Measurements from ENCODE around the gene AGPS. TPM values are rescaled to one million over a fixed set of nuclear protein-coding genes. Genes with fewer than 3 reads are reported as not detected.

The AGPS gene
- polyA plus RNA-seq, 2 donors: 3.7 to 6.4 TPM

- H3K36me3 ChIP-seq (ENCODE audit: control insufficient read depth in 2 of 2, insufficient read depth in 2 of 2, low read length in 1 of 2): no peaks in the 10 kb centered on the region
- H3K4me1 ChIP-seq (ENCODE audit: control insufficient read depth in 2 of 2, insufficient read depth in 2 of 2, low read length in 1 of 2): no peaks in the 10 kb centered on the region
- H3K27me3 ChIP-seq (ENCODE audit: control insufficient read depth in 1 of 2, insufficient read depth in 2 of 2, low read length in 2 of 2): no peaks in the 10 kb centered on the region
- H3K27ac ChIP-seq (ENCODE audit: low read depth in 2 of 2, low read length in 1 of 2): no peak overlapping the region
- no peak overlapping the region for H3K4me3 ChIP-seq (ENCODE audit: low read depth in 1 of 2, low read length in 2 of 2)
- no peaks in the 10 kb centered on the region for H3K9me3 ChIP-seq (ENCODE audit: control insufficient read depth in 2 of 2, insufficient read depth in 1 of 2, low read depth in 1 of 2, low read length in 1 of 2)
- WGBS, 2 donors: 98 to 100% methylated on average over 1 of the region's 1 CpG
These were observed 165.2 kb downstream of the AGPS start for GRCh38 chr2:177557794-177558193.

- H3K9me3 ChIP-seq (ENCODE audit: control insufficient read depth in 2 of 2, insufficient read depth in 1 of 2, low read depth in 1 of 2, low read length in 1 of 2): no peaks in the 10 kb centered on the region
- 96 to 99% methylated on average over 2 of the region's 2 CpGs for WGBS, 2 donors
- H3K27me3 ChIP-seq (ENCODE audit: control insufficient read depth in 1 of 2, insufficient read depth in 2 of 2, low read length in 2 of 2): no peaks in the 10 kb centered on the region
- H3K4me3 ChIP-seq (ENCODE audit: low read depth in 1 of 2, low read length in 2 of 2): no peak overlapping the region
- no peak overlapping the region for H3K27ac ChIP-seq (ENCODE audit: low read depth in 2 of 2, low read length in 1 of 2)
- H3K4me1 ChIP-seq (ENCODE audit: control insufficient read depth in 2 of 2, insufficient read depth in 2 of 2, low read length in 1 of 2): no peaks in the 10 kb centered on the region
- no peaks in the 10 kb centered on the region for H3K36me3 ChIP-seq (ENCODE audit: control insufficient read depth in 2 of 2, insufficient read depth in 2 of 2, low read length in 1 of 2)
These were observed 167.1 kb downstream of the AGPS start for GRCh38 chr2:177559638-177560037.

- no peaks in the 10 kb centered on the region for H3K36me3 ChIP-seq (ENCODE audit: control insufficient read depth in 2 of 2, insufficient read depth in 2 of 2, low read length in 1 of 2)
- no peaks in the 10 kb centered on the region for H3K9me3 ChIP-seq (ENCODE audit: control insufficient read depth in 2 of 2, insufficient read depth in 1 of 2, low read depth in 1 of 2, low read length in 1 of 2)
- WGBS, 2 donors: 46 to 60% methylated on average over 1 of the region's 1 CpG
- no peaks in the 10 kb centered on the region for H3K27me3 ChIP-seq (ENCODE audit: control insufficient read depth in 1 of 2, insufficient read depth in 2 of 2, low read length in 2 of 2)
- H3K4me3 ChIP-seq (ENCODE audit: low read depth in 1 of 2, low read length in 2 of 2): no peak overlapping the region
- no peak overlapping the region for H3K27ac ChIP-seq (ENCODE audit: low read depth in 2 of 2, low read length in 1 of 2)
- no peaks in the 10 kb centered on the region for H3K4me1 ChIP-seq (ENCODE audit: control insufficient read depth in 2 of 2, insufficient read depth in 2 of 2, low read length in 1 of 2)
These were observed 175.8 kb downstream of the AGPS start for GRCh38 chr2:177568390-177568789.

GRCh38 chr2:177568893-177569292 lies 176.3 kb downstream of the AGPS start:
- Histone ChIP-seq H3K36me3 (ENCODE audit: control insufficient read depth in 2 of 2, insufficient read depth in 2 of 2, low read length in 1 of 2) (no peaks in the 10 kb centered on the region), H3K27me3 (ENCODE audit: control insufficient read depth in 1 of 2, insufficient read depth in 2 of 2, low read length in 2 of 2) (no peaks in the 10 kb centered on the region), H3K4me3 (ENCODE audit: low read depth in 1 of 2, low read length in 2 of 2) (no peak overlapping the region), H3K4me1 (ENCODE audit: control insufficient read depth in 2 of 2, insufficient read depth in 2 of 2, low read length in 1 of 2) (no peaks in the 10 kb centered on the region), H3K9me3 (ENCODE audit: control insufficient read depth in 2 of 2, insufficient read depth in 1 of 2, low read depth in 1 of 2, low read length in 1 of 2) (no peaks in the 10 kb centered on the region), H3K27ac (ENCODE audit: low read depth in 2 of 2, low read length in 1 of 2) (no peak overlapping the region)
- 88 to 92% methylated on average over 5 of the region's 5 CpGs for WGBS, 2 donors

GRCh38 chr2:177572236-177572671 lies 179.7 kb downstream of the AGPS start:
- no peak overlapping the region for H3K27ac ChIP-seq (ENCODE audit: low read depth in 2 of 2, low read length in 1 of 2)
- H3K4me3 ChIP-seq (ENCODE audit: low read depth in 1 of 2, low read length in 2 of 2): no peak overlapping the region
- 53 to 56% methylated on average over 2 of the region's 2 CpGs for WGBS, 2 donors
- no peaks in the 10 kb centered on the region for H3K9me3 ChIP-seq (ENCODE audit: control insufficient read depth in 2 of 2, insufficient read depth in 1 of 2, low read depth in 1 of 2, low read length in 1 of 2)
- H3K36me3 ChIP-seq (ENCODE audit: control insufficient read depth in 2 of 2, insufficient read depth in 2 of 2, low read length in 1 of 2): no peaks in the 10 kb centered on the region
- H3K4me1 ChIP-seq (ENCODE audit: control insufficient read depth in 2 of 2, insufficient read depth in 2 of 2, low read length in 1 of 2): no peaks in the 10 kb centered on the region
- H3K27me3 ChIP-seq (ENCODE audit: control insufficient read depth in 1 of 2, insufficient read depth in 2 of 2, low read length in 2 of 2): no peaks in the 10 kb centered on the region

GRCh38 chr2:177573120-177573519 lies 180.5 kb downstream of the AGPS start:
- 46 to 67% methylated on average over 3 of the region's 3 CpGs for WGBS, 2 donors
- Histone ChIP-seq H3K27ac (ENCODE audit: low read depth in 2 of 2, low read length in 1 of 2) (no peak overlapping the region), H3K36me3 (ENCODE audit: control insufficient read depth in 2 of 2, insufficient read depth in 2 of 2, low read length in 1 of 2) (no peaks in the 10 kb centered on the region), H3K9me3 (ENCODE audit: control insufficient read depth in 2 of 2, insufficient read depth in 1 of 2, low read depth in 1 of 2, low read length in 1 of 2) (no peaks in the 10 kb centered on the region), H3K4me3 (ENCODE audit: low read depth in 1 of 2, low read length in 2 of 2) (no peak overlapping the region), H3K4me1 (ENCODE audit: control insufficient read depth in 2 of 2, insufficient read depth in 2 of 2, low read length in 1 of 2) (no peaks in the 10 kb centered on the region), H3K27me3 (ENCODE audit: control insufficient read depth in 1 of 2, insufficient read depth in 2 of 2, low read length in 2 of 2) (no peaks in the 10 kb centered on the region)

GRCh38 chr2:177574356-177574755 lies 181.8 kb downstream of the AGPS start:
- no peak overlapping the region for H3K4me3 ChIP-seq (ENCODE audit: low read depth in 1 of 2, low read length in 2 of 2)
- H3K27ac ChIP-seq (ENCODE audit: low read depth in 2 of 2, low read length in 1 of 2): no peak overlapping the region
- H3K36me3 ChIP-seq (ENCODE audit: control insufficient read depth in 2 of 2, insufficient read depth in 2 of 2, low read length in 1 of 2): no peaks in the 10 kb centered on the region
- no peaks in the 10 kb centered on the region for H3K4me1 ChIP-seq (ENCODE audit: control insufficient read depth in 2 of 2, insufficient read depth in 2 of 2, low read length in 1 of 2)
- 89% methylated on average over 7 of the region's 7 CpGs for WGBS, 2 donors
- H3K27me3 ChIP-seq (ENCODE audit: control insufficient read depth in 1 of 2, insufficient read depth in 2 of 2, low read length in 2 of 2): no peaks in the 10 kb centered on the region
- H3K9me3 ChIP-seq (ENCODE audit: control insufficient read depth in 2 of 2, insufficient read depth in 1 of 2, low read depth in 1 of 2, low read length in 1 of 2): no peaks in the 10 kb centered on the region

- Histone ChIP-seq H3K9me3 (ENCODE audit: control insufficient read depth in 2 of 2, insufficient read depth in 1 of 2, low read depth in 1 of 2, low read length in 1 of 2) (no peaks in the 10 kb centered on the region), H3K4me1 (ENCODE audit: control insufficient read depth in 2 of 2, insufficient read depth in 2 of 2, low read length in 1 of 2) (no peaks in the 10 kb centered on the region), H3K27ac (ENCODE audit: low read depth in 2 of 2, low read length in 1 of 2) (no peak overlapping the region), H3K27me3 (ENCODE audit: control insufficient read depth in 1 of 2, insufficient read depth in 2 of 2, low read length in 2 of 2) (no peaks in the 10 kb centered on the region), H3K4me3 (ENCODE audit: low read depth in 1 of 2, low read length in 2 of 2) (no peak overlapping the region), H3K36me3 (ENCODE audit: control insufficient read depth in 2 of 2, insufficient read depth in 2 of 2, low read length in 1 of 2) (no peaks in the 10 kb centered on the region)
- WGBS, 2 donors: 97 to 98% methylated on average over 2 of the region's 2 CpGs
These were observed 182.8 kb downstream of the AGPS start for GRCh38 chr2:177575358-177575757.

- Histone ChIP-seq H3K4me3 (ENCODE audit: low read depth in 1 of 2, low read length in 2 of 2) (no peak overlapping the region), H3K27me3 (ENCODE audit: control insufficient read depth in 1 of 2, insufficient read depth in 2 of 2, low read length in 2 of 2) (no peaks in the 10 kb centered on the region), H3K9me3 (ENCODE audit: control insufficient read depth in 2 of 2, insufficient read depth in 1 of 2, low read depth in 1 of 2, low read length in 1 of 2) (no peaks in the 10 kb centered on the region), H3K27ac (ENCODE audit: low read depth in 2 of 2, low read length in 1 of 2) (no peak overlapping the region), H3K36me3 (ENCODE audit: control insufficient read depth in 2 of 2, insufficient read depth in 2 of 2, low read length in 1 of 2) (no peaks in the 10 kb centered on the region), H3K4me1 (ENCODE audit: control insufficient read depth in 2 of 2, insufficient read depth in 2 of 2, low read length in 1 of 2) (no peaks in the 10 kb centered on the region)
- 77 to 81% methylated on average over 1 of the region's 1 CpG for WGBS, 2 donors
These were observed 184.5 kb downstream of the AGPS start for GRCh38 chr2:177577075-177577474.

- H3K4me3 ChIP-seq (ENCODE audit: low read depth in 1 of 2, low read length in 2 of 2): no peak overlapping the region
- no peaks in the 10 kb centered on the region for H3K36me3 ChIP-seq (ENCODE audit: control insufficient read depth in 2 of 2, insufficient read depth in 2 of 2, low read length in 1 of 2)
- H3K9me3 ChIP-seq (ENCODE audit: control insufficient read depth in 2 of 2, insufficient read depth in 1 of 2, low read depth in 1 of 2, low read length in 1 of 2): no peaks in the 10 kb centered on the region
- no peak overlapping the region for H3K27ac ChIP-seq (ENCODE audit: low read depth in 2 of 2, low read length in 1 of 2)
- 77 to 79% methylated on average over 3 of the region's 3 CpGs for WGBS, 2 donors
- no peaks in the 10 kb centered on the region for H3K4me1 ChIP-seq (ENCODE audit: control insufficient read depth in 2 of 2, insufficient read depth in 2 of 2, low read length in 1 of 2)
- H3K27me3 ChIP-seq (ENCODE audit: control insufficient read depth in 1 of 2, insufficient read depth in 2 of 2, low read length in 2 of 2): no peaks in the 10 kb centered on the region
These were observed 185.9 kb downstream of the AGPS start for GRCh38 chr2:177578454-177578853.
